Ascending aorta (tissue), 2 donors: ENCODE data around the gene PTGES3L. TPM values are rescaled to one million over a fixed set of nuclear protein-coding genes. Genes with fewer than 3 reads are reported as not detected.
A peak's percentile ranks its signal among the peaks of the same experiment; 100 is the strongest.
"Not testable (repeated sequence)": the region's sequence is repeated elsewhere in the genome, so short reads cannot be mapped to it uniquely, and the experiment has no call there.

ENCODE experiments used
- DNase-seq, 2 donors: peaks; one replicate each; pipeline ENCODE4 v3.0.0-alpha.2; 2019; ENCODE audit warnings: low spot score in 2 of 2
- H3K27ac ChIP-seq, 2 donors: fragments of 200-600 bp; sonication (generic); one replicate each; pipeline ENCODE4 v1.5.1; 2016 to 2017; ENCODE audit warnings: mild to moderate bottlenecking in 1 of 2
- H3K27me3 ChIP-seq: fragments of 200-600 bp; sonication (generic); one replicate; pipeline ENCODE4 v1.5.1; 2017
- H3K36me3 ChIP-seq, 2 donors: fragments of 200-600 bp; sonication (generic); one replicate each; pipeline ENCODE4 v1.5.1; 2016
- H3K4me1 ChIP-seq, 2 donors: fragments of 200-600 bp; sonication (generic); one replicate each; pipeline ENCODE4 v1.5.1; 2016 to 2017; ENCODE audit warnings: mild to moderate bottlenecking in 1 of 2
- H3K4me3 ChIP-seq, 2 donors: fragments of 200-600 bp; sonication (generic); one replicate each; pipeline ENCODE4 v1.5.1; 2016 to 2017; ENCODE audit warnings: mild to moderate bottlenecking in 1 of 2
- H3K9me3 ChIP-seq, 2 donors: fragments of 200-600 bp; sonication (generic); one replicate each; pipeline ENCODE4 v1.5.1; 2016
- CTCF ChIP-seq, 3 experiments: fragments of 200-600 bp in 2 of 3; fragments of 450-650 bp in 1 of 3; sonication (generic) in 2 of 3; IDR thresholded peaks; one replicate each; pipeline ENCODE4 v1.5.1; 2016 to 2019; ENCODE audit warnings: antibody characterized with exemption in 3 of 3, mild to moderate bottlenecking in 1 of 3, moderate library complexity in 1 of 3
- intact Hi-C: fragments of 100-400 bp; cut with DNase I; formaldehyde crosslinking; loops from one replicate; pipeline ENCODE4 v1.15.1; 2023
- total RNA-seq: library from RNA; depleted of rRNA; stranded (reverse); fragments of >200 nt; gene quantifications from one replicate; pipeline ENCODE4 v1.1.0, GENCODE V29; 2016

PTGES3L gene
- total RNA-seq, 1 donor from 2014 or later = not detected

GRCh38 chr17:42924891-42925290 lies 55.0 kb downstream of the PTGES3L start:
- intact Hi-C loops = loop anchor here (5.0 kb wide), 1 partner anchor 33 kb away; no protein-coding TSS in a partner anchor
- H3K4me1 ChIP-seq = peaks cover 0 to 9% of the 10 kb centered on the region in 2 donors
- H3K27ac ChIP-seq = no peak overlapping the region
- H3K36me3 ChIP-seq = no peaks in the 10 kb centered on the region
- no peaks in the 10 kb centered on the region for H3K27me3 ChIP-seq
- no peaks in the 10 kb centered on the region for H3K9me3 ChIP-seq
- no peak for DNase-seq
- H3K4me3 ChIP-seq = no peak overlapping the region
- no peak for TF ChIP-seq CTCF (IDR thresholded peaks at IDR 0.05)

GRCh38 chr17:42923472-42923871 lies 56.4 kb downstream of the PTGES3L start:
- H3K4me1 ChIP-seq, H3K27me3 ChIP-seq, DNase-seq, H3K9me3 ChIP-seq, H3K36me3 ChIP-seq, H3K4me3 ChIP-seq, intact Hi-C loops: not testable (repeated sequence)
- H3K27ac ChIP-seq = peak overlapping the region in 1 of 2 donors; percentile 22

DNA sequence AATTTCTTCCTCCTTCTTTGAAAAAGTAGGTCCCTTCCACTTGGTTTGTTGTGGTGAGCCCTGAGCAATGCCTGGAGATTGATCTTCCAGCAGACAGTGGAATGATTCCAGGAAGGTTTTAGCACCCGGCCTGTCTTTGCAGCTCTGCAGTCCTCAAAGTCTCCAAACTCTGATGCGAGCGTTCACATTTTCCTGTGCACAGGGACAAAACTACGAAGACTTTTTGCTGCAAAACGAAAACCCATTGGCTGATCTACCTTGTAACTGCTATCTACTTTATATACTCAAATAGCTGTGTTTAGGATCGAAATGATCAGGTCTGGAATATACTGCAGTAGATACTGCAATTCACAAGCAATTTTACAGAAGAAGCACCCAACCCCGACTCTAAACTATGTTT lies 57.6 kb downstream of the PTGES3L start:
- DNase-seq = no peak
- peak overlapping the region in 1 of 2 donors; percentile 22 for H3K27ac ChIP-seq
- no peaks in the 10 kb centered on the region for H3K27me3 ChIP-seq
- H3K36me3 ChIP-seq = no peaks in the 10 kb centered on the region
- intact Hi-C loops = no loop called here
- no peaks in the 10 kb centered on the region for H3K9me3 ChIP-seq
- peaks cover 0 to 9% of the 10 kb centered on the region in 2 donors for H3K4me1 ChIP-seq
- H3K4me3 ChIP-seq = no peak overlapping the region
- TF ChIP-seq CTCF (IDR thresholded peaks at IDR 0.05) = no peak

- Histone ChIP-seq H3K4me1 (peaks cover 0 to 9% of the 10 kb centered on the region in 2 donors), H3K27ac (no peak overlapping the region)
- intact Hi-C loops = no loop called here
These were observed 59.0 kb downstream of the PTGES3L start for GRCh38 chr17:42920922-42921321.

GRCh38 chr17:42920106-42920900 lies 59.6 kb downstream of the PTGES3L start:
- no peak for DNase-seq
- intact Hi-C loops = no loop called here
- H3K36me3 ChIP-seq = no peaks in the 10 kb centered on the region
- no peaks in the 10 kb centered on the region for H3K9me3 ChIP-seq
- no peak overlapping the region for H3K27ac ChIP-seq
- H3K27me3 ChIP-seq = no peaks in the 10 kb centered on the region
- TF ChIP-seq CTCF (IDR thresholded peaks at IDR 0.05) = no peak
- no peak overlapping the region for H3K4me3 ChIP-seq
- H3K4me1 ChIP-seq = peaks cover 0 to 9% of the 10 kb centered on the region in 2 donors

More at GRCh38 chr17:42920922-42921321, 59.0 kb downstream of the PTGES3L start:
- no peak for TF ChIP-seq CTCF (IDR thresholded peaks at IDR 0.05)
- H3K27me3 ChIP-seq = no peaks in the 10 kb centered on the region
- H3K4me3 ChIP-seq = no peak overlapping the region
- H3K36me3 ChIP-seq = no peaks in the 10 kb centered on the region
- no peak for DNase-seq
- H3K9me3 ChIP-seq = no peaks in the 10 kb centered on the region

- not testable (repeated sequence) for H3K36me3 ChIP-seq, H3K4me1 ChIP-seq
These were observed 60.3 kb downstream of the PTGES3L start for GRCh38 chr17:42919522-42920077.

More at GRCh38 chr17:42919522-42920077, 60.3 kb downstream of the PTGES3L start:
- H3K9me3 ChIP-seq, intact Hi-C loops, H3K27me3 ChIP-seq, H3K4me3 ChIP-seq, DNase-seq: not testable (repeated sequence)
- H3K27ac ChIP-seq = peak overlapping the region in 1 of 2 donors; percentile 32
